Measurements from ENCODE around the gene RRAS.

RRAS gene

GRCh38 chr19:49640113-49640898, at the start of gene RRAS:
Gene RRAS (minus strand): TSS chr19:49640143. CDS start chr19:49640098, 45 bp downstream.
- peak within 1 kb of the TSS; percentile 95 for H3K27ac ChIP-seq
- TF ChIP-seq CTCF (conservative IDR thresholded peaks at IDR 0.05), result no peak

GRCh38 chr19:49689133-49690078, 49.5 kb upstream of the RRAS start, which contains the start of gene ADM5:
Gene ADM5 (plus strand): TSS chr19:49689594. CDS start chr19:49689838, 244 bp downstream.
- TF ChIP-seq CTCF (conservative IDR thresholded peaks at IDR 0.05), result no peak

GRCh38 chr19:49688531-49689132, 48.7 kb upstream of the RRAS start:
- TF ChIP-seq CTCF (conservative IDR thresholded peaks at IDR 0.05), result no peak
- H3K27ac ChIP-seq, result no peak overlapping the region

More at GRCh38 chr19:49689133-49690078, 49.5 kb upstream of the RRAS start, which contains the start of gene ADM5:
- no peak within 1 kb of the TSS for H3K27ac ChIP-seq

DNA sequence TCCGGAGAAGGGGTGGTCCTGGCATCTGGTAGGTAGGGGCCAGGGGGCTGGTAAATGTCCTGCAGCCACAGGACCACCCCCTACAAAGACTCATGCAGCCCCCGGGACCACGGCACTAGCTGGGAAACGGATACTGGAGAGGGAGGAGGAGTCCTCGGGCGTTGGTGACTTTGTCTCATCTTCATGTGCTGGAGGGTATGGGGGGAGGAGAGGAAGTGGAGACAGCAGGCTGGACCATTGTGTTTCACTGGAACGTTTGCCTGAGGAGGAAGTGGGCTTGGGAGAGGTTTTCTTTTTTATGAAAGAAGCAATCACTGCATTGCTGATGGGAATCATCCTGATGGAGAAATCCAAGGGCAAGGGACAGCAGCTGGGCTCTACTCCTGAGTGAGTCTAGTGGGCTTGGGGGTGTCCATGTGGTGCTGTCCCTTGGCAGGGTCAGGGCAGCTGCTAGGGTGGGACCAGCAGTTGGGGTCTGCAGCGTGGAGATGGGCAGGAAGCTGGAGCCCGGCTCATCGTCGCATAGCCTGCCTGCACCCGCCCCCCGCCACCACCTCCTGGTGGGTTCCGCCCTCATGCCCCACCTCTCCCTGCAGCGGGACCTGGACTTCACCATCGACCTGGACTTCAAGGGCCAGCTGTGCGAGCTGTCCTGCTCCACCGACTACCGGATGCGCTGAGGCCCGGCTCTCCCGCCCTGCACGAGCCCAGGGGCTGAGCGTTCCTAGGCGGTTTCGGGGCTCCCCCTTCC, 47.8 kb upstream of the RRAS start:
- no peak overlapping the region for H3K27ac ChIP-seq
- no peak for TF ChIP-seq CTCF (conservative IDR thresholded peaks at IDR 0.05)

DNA sequence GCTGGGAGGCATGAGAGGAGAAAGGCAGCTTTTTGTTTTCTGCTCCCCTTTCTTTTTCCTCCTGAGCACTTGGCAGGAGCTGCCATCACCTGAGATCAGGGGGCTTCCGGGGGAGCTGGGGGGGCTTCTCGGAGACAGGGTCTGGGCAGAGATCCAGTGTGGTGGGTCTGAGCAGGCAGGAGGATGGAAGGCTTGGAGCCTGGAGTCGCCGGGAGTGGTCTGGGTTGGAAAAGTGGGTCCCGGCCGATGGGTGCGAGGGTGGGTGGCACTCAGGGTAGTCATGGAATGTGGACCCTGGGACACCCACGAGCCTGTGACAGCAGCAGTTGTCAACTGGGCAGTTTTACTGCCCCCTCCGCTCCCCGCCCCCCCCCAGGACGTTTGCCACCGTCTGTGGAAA, 47.2 kb upstream of the RRAS start:
- H3K27ac ChIP-seq, result no peak overlapping the region
- no peak for TF ChIP-seq CTCF (conservative IDR thresholded peaks at IDR 0.05)

GRCh38 chr19:49686503-49687088, 46.7 kb upstream of the RRAS start:
- no peak for TF ChIP-seq CTCF (conservative IDR thresholded peaks at IDR 0.05)
- no peak overlapping the region for H3K27ac ChIP-seq
